ENCODE measurements around the gene ZNF787. TPM values are rescaled to one million over a fixed set of nuclear protein-coding genes. Genes with fewer than 3 reads are reported as not detected.

The ZNF787 gene
- total and polyA plus RNA-seq, 4 donors: 2.9 to 23.6 (median 18.8) TPM

GRCh38 chr19:56101746-56102535, 19.2 kb downstream of the ZNF787 start:
- Histone ChIP-seq H3K27me3 (ENCODE audit: control insufficient read depth in 4 of 4, insufficient read depth in 4 of 4, low read length in 3 of 4) (no peaks in the 10 kb centered on the region), H3K4me1 (ENCODE audit: control insufficient read depth in 4 of 4, insufficient read depth in 4 of 4, low read length in 3 of 4) (peaks cover 14 to 24% (median 22%) of the 10 kb centered on the region in 4 donors), H3K9me3 (ENCODE audit: control insufficient read depth in 4 of 4, low read length in 3 of 4) (no peaks in the 10 kb centered on the region), H3K27ac (ENCODE audit: low read depth in 1 of 2, low read length in 2 of 2) (no peak overlapping the region), H3K9ac (ENCODE audit: low read depth in 1 of 2, low read length in 2 of 2) (no peak overlapping the region), H3K4me3 (ENCODE audit: low read depth in 1 of 3, low read length in 3 of 3) (no peak overlapping the region), H3K36me3 (ENCODE audit: control insufficient read depth in 4 of 4, insufficient read depth in 3 of 4, low read depth in 1 of 4, low read length in 3 of 4) (peaks cover 8 to 34% (median 17%) of the 10 kb centered on the region in 4 donors)
- DNase-seq (ENCODE audit: low spot score): no peak
- WGBS: 91% methylated on average over 34 of the region's 34 CpGs
- no peak for TF ChIP-seq RAD21 (IDR thresholded peaks at IDR 0.05)
- TF ChIP-seq MAX (IDR thresholded peaks at IDR 0.05): no peak
- no peak for TF ChIP-seq NR2F2 (IDR thresholded peaks at IDR 0.05)
- TF ChIP-seq, protein P1, sequence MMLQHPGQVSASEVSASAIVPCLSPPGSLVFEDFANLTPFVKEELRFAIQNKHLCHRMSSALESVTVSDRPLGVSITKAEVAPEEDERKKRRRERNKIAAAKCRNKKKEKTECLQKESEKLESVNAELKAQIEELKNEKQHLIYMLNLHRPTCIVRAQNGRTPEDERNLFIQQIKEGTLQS (IDR thresholded peaks at IDR 0.05): no peak
- TF ChIP-seq, protein P2, sequence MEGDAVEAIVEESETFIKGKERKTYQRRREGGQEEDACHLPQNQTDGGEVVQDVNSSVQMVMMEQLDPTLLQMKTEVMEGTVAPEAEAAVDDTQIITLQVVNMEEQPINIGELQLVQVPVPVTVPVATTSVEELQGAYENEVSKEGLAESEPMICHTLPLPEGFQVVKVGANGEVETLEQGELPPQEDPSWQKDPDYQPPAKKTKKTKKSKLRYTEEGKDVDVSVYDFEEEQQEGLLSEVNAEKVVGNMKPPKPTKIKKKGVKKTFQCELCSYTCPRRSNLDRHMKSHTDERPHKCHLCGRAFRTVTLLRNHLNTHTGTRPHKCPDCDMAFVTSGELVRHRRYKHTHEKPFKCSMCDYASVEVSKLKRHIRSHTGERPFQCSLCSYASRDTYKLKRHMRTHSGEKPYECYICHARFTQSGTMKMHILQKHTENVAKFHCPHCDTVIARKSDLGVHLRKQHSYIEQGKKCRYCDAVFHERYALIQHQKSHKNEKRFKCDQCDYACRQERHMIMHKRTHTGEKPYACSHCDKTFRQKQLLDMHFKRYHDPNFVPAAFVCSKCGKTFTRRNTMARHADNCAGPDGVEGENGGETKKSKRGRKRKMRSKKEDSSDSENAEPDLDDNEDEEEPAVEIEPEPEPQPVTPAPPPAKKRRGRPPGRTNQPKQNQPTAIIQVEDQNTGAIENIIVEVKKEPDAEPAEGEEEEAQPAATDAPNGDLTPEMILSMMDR (IDR thresholded peaks at IDR 0.05; ENCODE audit: low read depth, low read length, missing input control): no peak
- TF ChIP-seq EGR1 (IDR thresholded peaks at IDR 0.05; ENCODE audit: low read depth in 2 of 2): no peak
- TF ChIP-seq SP1 (IDR thresholded peaks at IDR 0.05): no peak
- TF ChIP-seq FOXA1 (IDR thresholded peaks at IDR 0.05): no peak
- no peak for TF ChIP-seq FOXA2 (IDR thresholded peaks at IDR 0.05)
- no peak for TF ChIP-seq GABPA (IDR thresholded peaks at IDR 0.05 in 1 of 2, conservative IDR thresholded peaks at IDR 0.05 in 1 of 2)
- TF ChIP-seq, protein P3, sequence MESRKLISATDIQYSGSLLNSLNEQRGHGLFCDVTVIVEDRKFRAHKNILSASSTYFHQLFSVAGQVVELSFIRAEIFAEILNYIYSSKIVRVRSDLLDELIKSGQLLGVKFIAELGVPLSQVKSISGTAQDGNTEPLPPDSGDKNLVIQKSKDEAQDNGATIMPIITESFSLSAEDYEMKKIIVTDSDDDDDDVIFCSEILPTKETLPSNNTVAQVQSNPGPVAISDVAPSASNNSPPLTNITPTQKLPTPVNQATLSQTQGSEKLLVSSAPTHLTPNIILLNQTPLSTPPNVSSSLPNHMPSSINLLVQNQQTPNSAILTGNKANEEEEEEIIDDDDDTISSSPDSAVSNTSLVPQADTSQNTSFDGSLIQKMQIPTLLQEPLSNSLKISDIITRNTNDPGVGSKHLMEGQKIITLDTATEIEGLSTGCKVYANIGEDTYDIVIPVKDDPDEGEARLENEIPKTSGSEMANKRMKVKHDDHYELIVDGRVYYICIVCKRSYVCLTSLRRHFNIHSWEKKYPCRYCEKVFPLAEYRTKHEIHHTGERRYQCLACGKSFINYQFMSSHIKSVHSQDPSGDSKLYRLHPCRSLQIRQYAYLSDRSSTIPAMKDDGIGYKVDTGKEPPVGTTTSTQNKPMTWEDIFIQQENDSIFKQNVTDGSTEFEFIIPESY (IDR thresholded peaks at IDR 0.05): no peak
- no peak for TF ChIP-seq JUND (IDR thresholded peaks at IDR 0.05)
- no peak for TF ChIP-seq RXRA (IDR thresholded peaks at IDR 0.05)
- no peak for TF ChIP-seq HNF4G (IDR thresholded peaks at IDR 0.05)
- no peak for TF ChIP-seq YY1 (IDR thresholded peaks at IDR 0.05)
- TF ChIP-seq, protein P4, sequence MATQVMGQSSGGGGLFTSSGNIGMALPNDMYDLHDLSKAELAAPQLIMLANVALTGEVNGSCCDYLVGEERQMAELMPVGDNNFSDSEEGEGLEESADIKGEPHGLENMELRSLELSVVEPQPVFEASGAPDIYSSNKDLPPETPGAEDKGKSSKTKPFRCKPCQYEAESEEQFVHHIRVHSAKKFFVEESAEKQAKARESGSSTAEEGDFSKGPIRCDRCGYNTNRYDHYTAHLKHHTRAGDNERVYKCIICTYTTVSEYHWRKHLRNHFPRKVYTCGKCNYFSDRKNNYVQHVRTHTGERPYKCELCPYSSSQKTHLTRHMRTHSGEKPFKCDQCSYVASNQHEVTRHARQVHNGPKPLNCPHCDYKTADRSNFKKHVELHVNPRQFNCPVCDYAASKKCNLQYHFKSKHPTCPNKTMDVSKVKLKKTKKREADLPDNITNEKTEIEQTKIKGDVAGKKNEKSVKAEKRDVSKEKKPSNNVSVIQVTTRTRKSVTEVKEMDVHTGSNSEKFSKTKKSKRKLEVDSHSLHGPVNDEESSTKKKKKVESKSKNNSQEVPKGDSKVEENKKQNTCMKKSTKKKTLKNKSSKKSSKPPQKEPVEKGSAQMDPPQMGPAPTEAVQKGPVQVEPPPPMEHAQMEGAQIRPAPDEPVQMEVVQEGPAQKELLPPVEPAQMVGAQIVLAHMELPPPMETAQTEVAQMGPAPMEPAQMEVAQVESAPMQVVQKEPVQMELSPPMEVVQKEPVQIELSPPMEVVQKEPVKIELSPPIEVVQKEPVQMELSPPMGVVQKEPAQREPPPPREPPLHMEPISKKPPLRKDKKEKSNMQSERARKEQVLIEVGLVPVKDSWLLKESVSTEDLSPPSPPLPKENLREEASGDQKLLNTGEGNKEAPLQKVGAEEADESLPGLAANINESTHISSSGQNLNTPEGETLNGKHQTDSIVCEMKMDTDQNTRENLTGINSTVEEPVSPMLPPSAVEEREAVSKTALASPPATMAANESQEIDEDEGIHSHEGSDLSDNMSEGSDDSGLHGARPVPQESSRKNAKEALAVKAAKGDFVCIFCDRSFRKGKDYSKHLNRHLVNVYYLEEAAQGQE (IDR thresholded peaks at IDR 0.05): no peak
- no peak for TF ChIP-seq TAF1 (conservative IDR thresholded peaks at IDR 0.05)
- TF ChIP-seq HNF4A (conservative IDR thresholded peaks at IDR 0.05): no peak

Data from liver (tissue), 9 donors.